Suprapubic skin (tissue), 4 donors: ENCODE results near the gene OSBP2. TPM values are rescaled to one million over a fixed set of nuclear protein-coding genes. Genes with fewer than 3 reads are reported as not detected.
A peak's percentile ranks its signal among the peaks of the same experiment; 100 is the strongest.

Experiments
- DNase-seq, 2 donors: peaks; one replicate each; pipeline ENCODE4 v3.0.0-alpha.2; 2019; ENCODE audit warnings: low spot score in 2 of 2
- H3K27ac ChIP-seq: fragments of 200-600 bp; sonication (generic); one replicate; pipeline ENCODE4 v1.5.1; 2019
- H3K27me3 ChIP-seq: fragments of 200-600 bp; sonication (generic); one replicate; pipeline ENCODE4 v1.5.1; 2019
- H3K36me3 ChIP-seq: fragments of 200-600 bp; sonication (generic); one replicate; pipeline ENCODE4 v1.5.1; 2019
- H3K4me1 ChIP-seq: fragments of 200-600 bp; sonication (generic); one replicate; pipeline ENCODE4 v1.5.1; 2019
- H3K4me3 ChIP-seq: fragments of 200-600 bp; sonication (generic); one replicate; pipeline ENCODE4 v1.5.1; 2019; ENCODE audit warnings: mild to moderate bottlenecking
- H3K9me3 ChIP-seq: fragments of 200-600 bp; sonication (generic); one replicate; pipeline ENCODE4 v1.5.1; 2019
- EP300 ChIP-seq: sonication (generic); formaldehyde crosslinking; IDR thresholded peaks from one replicate; pipeline ENCODE4 v1.6.1; 2017; ENCODE audit warnings: antibody characterized with exemption
- POLR2A ChIP-seq, 2 donors: fragments of 450-650 bp; IDR thresholded peaks; one replicate each; pipeline ENCODE4 v1.6.1; 2017; ENCODE audit warnings: antibody characterized with exemption in 2 of 2, mild to moderate bottlenecking in 2 of 2, moderate library complexity in 2 of 2
- POLR2AphosphoS5 ChIP-seq, 3 donors: sonication (generic); formaldehyde crosslinking; IDR thresholded peaks; one replicate each; pipeline ENCODE4 v1.6.1; 2017; ENCODE audit warnings: antibody characterized with exemption in 3 of 3
- WGBS: methylation state at CpG from one replicate; pipeline ENCODE4 v1.1.5; 2018; 5-methylcytosine and 5-hydroxymethylcytosine counted together
- total RNA-seq, 4 donors: library from RNA; depleted of rRNA; stranded (reverse); fragments of >200 nt; gene quantifications; one replicate each; pipeline ENCODE4 v1.1.0, GENCODE V29; 2016
- TF ChIP-seq, protein P1 (sequence below), 2 donors: fragments of 200-600 bp in 1 of 2; fragments of 450-650 bp in 1 of 2; sonication (generic) in 1 of 2; IDR thresholded peaks; one replicate each; pipeline ENCODE4 v1.5.1; 2016 to 2019; ENCODE audit warnings: antibody characterized with exemption in 2 of 2, mild to moderate bottlenecking in 1 of 2, moderate library complexity in 1 of 2

OSBP2 gene
- total RNA-seq, 4 donors from 2014 or later = 3.9 to 11.3 (median 6.4) TPM

DNA sequence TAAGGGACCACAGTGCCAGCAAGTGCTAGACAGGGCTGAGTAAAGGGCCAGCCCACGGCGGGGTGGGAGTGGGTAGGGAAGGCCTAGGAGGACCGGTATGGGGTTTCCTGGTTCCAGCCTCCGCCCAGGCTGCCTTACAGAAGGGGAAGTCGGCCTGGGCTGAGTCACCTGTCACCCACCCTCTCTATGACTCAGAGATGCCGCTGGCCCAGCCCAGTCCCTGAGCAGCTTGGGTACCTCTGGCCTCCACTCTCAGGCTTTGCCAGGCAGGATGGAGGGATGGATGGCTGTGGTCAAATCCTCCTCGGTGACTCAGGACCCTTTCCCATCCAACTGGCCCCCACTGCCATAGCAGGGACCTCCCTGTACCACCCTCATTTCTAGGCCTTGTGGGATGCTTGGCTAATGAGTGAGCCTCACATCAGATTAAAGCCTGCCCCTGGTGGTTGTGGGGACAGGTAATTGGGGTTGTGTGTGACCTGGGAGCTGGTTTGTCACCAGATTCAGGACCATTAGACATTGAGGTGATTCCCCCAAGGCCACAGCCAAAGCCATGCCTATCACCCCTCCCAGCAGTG is 45.2 kb upstream of the OSBP2 start:
- peaks cover 7% of the 10 kb centered on the region for H3K4me1 ChIP-seq
- no peaks in the 10 kb centered on the region for H3K27me3 ChIP-seq
- DNase-seq = peak in 1 of 2 donors; percentile 71
- H3K27ac ChIP-seq = no peak overlapping the region
- H3K4me3 ChIP-seq = no peak overlapping the region
- 19% methylated on average over 4 of the region's 7 CpGs for WGBS
- peaks cover 4% of the 10 kb centered on the region for H3K36me3 ChIP-seq
- H3K9me3 ChIP-seq = no peaks in the 10 kb centered on the region
- no peak for TF ChIP-seq POLR2AphosphoS5 (IDR thresholded peaks at IDR 0.05)
- no peak for TF ChIP-seq POLR2A (IDR thresholded peaks at IDR 0.05)
- TF ChIP-seq, protein P1, sequence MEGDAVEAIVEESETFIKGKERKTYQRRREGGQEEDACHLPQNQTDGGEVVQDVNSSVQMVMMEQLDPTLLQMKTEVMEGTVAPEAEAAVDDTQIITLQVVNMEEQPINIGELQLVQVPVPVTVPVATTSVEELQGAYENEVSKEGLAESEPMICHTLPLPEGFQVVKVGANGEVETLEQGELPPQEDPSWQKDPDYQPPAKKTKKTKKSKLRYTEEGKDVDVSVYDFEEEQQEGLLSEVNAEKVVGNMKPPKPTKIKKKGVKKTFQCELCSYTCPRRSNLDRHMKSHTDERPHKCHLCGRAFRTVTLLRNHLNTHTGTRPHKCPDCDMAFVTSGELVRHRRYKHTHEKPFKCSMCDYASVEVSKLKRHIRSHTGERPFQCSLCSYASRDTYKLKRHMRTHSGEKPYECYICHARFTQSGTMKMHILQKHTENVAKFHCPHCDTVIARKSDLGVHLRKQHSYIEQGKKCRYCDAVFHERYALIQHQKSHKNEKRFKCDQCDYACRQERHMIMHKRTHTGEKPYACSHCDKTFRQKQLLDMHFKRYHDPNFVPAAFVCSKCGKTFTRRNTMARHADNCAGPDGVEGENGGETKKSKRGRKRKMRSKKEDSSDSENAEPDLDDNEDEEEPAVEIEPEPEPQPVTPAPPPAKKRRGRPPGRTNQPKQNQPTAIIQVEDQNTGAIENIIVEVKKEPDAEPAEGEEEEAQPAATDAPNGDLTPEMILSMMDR (IDR thresholded peaks at IDR 0.05) = no peak
- TF ChIP-seq EP300 = no peak

DNA sequence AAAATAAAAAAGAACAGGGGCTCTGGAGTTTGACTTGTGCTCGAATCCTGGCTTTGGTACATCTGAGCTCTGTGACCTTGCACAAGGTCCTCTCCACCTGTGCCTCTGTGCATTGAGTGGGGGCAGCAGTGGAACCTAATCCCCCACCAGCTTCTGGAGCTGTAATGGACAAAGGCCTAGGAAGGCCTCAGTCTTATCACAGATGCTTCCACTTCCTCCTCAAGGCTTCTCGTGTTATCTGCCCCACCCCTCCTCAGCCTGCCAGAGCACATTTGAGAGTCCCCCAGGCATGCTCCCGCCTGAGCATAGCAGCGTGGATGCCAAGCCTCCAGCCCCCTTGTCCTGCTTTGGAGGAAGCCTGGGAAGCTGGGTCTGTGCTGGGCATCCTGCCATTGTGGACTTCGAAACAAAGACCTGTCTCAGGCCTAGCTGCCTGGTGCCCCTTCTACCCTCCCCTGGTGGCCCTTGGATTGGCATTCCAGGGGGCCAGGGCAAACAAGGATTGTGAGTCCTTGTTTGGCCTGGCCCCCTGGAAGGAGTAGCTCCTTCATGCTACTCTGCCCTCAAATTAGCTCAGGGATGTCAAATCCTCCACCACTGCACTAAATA is 44.1 kb upstream of the OSBP2 start:
- WGBS = 41% methylated on average over 5 of the region's 5 CpGs
- Histone ChIP-seq H3K27me3 (no peaks in the 10 kb centered on the region), H3K4me3 (no peak overlapping the region), H3K4me1 (peaks cover 7% of the 10 kb centered on the region), H3K36me3 (peaks cover 4% of the 10 kb centered on the region), H3K27ac (no peak overlapping the region), H3K9me3 (no peaks in the 10 kb centered on the region)
- no peak for DNase-seq
- TF ChIP-seq POLR2AphosphoS5 (IDR thresholded peaks at IDR 0.05) = no peak
- no peak for TF ChIP-seq POLR2A (IDR thresholded peaks at IDR 0.05)
- TF ChIP-seq EP300 = no peak
- TF ChIP-seq, protein P1 (IDR thresholded peaks at IDR 0.05) = no peak

DNA sequence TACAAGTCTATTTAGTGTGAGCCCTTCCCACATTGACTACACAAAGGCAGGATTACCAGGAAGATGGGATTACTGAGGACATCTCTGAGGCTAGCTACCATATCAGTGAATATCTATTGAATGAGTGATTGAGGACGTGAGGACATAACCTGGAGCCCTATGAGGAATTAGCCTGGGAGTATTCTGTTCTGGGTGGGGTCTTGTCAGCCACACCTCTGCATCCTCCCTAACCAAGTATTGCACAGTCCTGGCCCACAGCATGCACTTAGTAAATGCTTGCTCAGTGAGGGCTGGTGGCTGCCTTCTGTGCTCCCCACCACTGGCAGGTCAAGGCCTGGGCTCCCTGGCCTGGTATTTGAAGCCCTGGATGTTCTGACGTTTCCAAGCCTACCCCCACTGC is 41.8 kb upstream of the OSBP2 start:
- Histone ChIP-seq H3K4me1 (peaks cover 7% of the 10 kb centered on the region), H3K27ac (no peak overlapping the region), H3K4me3 (no peak overlapping the region), H3K27me3 (no peaks in the 10 kb centered on the region), H3K36me3 (peaks cover 4% of the 10 kb centered on the region), H3K9me3 (no peaks in the 10 kb centered on the region)
- no peak for TF ChIP-seq POLR2A (IDR thresholded peaks at IDR 0.05)
- no peak for TF ChIP-seq POLR2AphosphoS5 (IDR thresholded peaks at IDR 0.05)
- TF ChIP-seq, protein P1 (IDR thresholded peaks at IDR 0.05) = no peak
- TF ChIP-seq EP300 = no peak
- DNase-seq = no peak
- 84% methylated on average over 2 of the region's 2 CpGs for WGBS

GRCh38 chr22:30654361-30654760 is 40.3 kb upstream of the OSBP2 start:
- H3K27me3 ChIP-seq = no peaks in the 10 kb centered on the region
- H3K27ac ChIP-seq = no peak overlapping the region
- WGBS = 85% methylated on average over 7 of the region's 14 CpGs
- TF ChIP-seq POLR2A (IDR thresholded peaks at IDR 0.05) (no peak), EP300 (no peak), POLR2AphosphoS5 (IDR thresholded peaks at IDR 0.05) (no peak)
- TF ChIP-seq, protein P1 (IDR thresholded peaks at IDR 0.05) = no peak
- no peaks in the 10 kb centered on the region for H3K9me3 ChIP-seq
- H3K4me3 ChIP-seq = no peak overlapping the region
- no peak for DNase-seq
- H3K36me3 ChIP-seq = peaks cover 4% of the 10 kb centered on the region
- H3K4me1 ChIP-seq = peaks cover 3% of the 10 kb centered on the region

- TF ChIP-seq POLR2A (IDR thresholded peaks at IDR 0.05) (no peak), POLR2AphosphoS5 (IDR thresholded peaks at IDR 0.05) (no peak), EP300 (no peak)
- TF ChIP-seq, protein P1 (IDR thresholded peaks at IDR 0.05) = no peak
- Histone ChIP-seq H3K27ac (no peak overlapping the region), H3K4me3 (no peak overlapping the region), H3K9me3 (no peaks in the 10 kb centered on the region), H3K4me1 (no peaks in the 10 kb centered on the region), H3K27me3 (no peaks in the 10 kb centered on the region), H3K36me3 (peaks cover 4% of the 10 kb centered on the region)
- no peak for DNase-seq
- WGBS = 75% methylated on average over 3 of the region's 3 CpGs
Measured at GRCh38 chr22:30655532-30655931, 39.1 kb upstream of the OSBP2 start.
